ENCODE measurements around the gene GRIA3. TPM values are rescaled to one million over a fixed set of nuclear protein-coding genes. Genes with fewer than 3 reads are reported as not detected.
"Not testable (repeated sequence)": the region's sequence is repeated elsewhere in the genome, so short reads cannot be mapped to it uniquely, and the experiment has no call there.

Gene GRIA3
- total RNA-seq, 3 donors from 2014 or later, result 0.51 to 1.2 (median 0.72) TPM

- no peaks in the 10 kb centered on the region for H3K4me1 ChIP-seq (ENCODE audit: low read depth)
- H3K4me3 ChIP-seq, result no peak overlapping the region
- no peaks in the 10 kb centered on the region for H3K36me3 ChIP-seq (ENCODE audit: low read depth)
- ATAC-seq (no peak), DNase-seq (no peak)
- intact Hi-C loops (cut with DNase I, micrococcal nuclease), result no loop called here
- no peak for TF ChIP-seq CTCF (IDR thresholded peaks at IDR 0.05)
- H3K9me3 ChIP-seq, result peaks cover 3% of the 10 kb centered on the region
Measured at GRCh38 chrX:123518791-123519190, 334.7 kb downstream of the GRIA3 start.

GRCh38 chrX:123525123-123525725, 341.1 kb downstream of the GRIA3 start:
- intact Hi-C loops (cut with DNase I, micrococcal nuclease), result no loop called here
- TF ChIP-seq CTCF (IDR thresholded peaks at IDR 0.05), result no peak
- no peak overlapping the region for H3K4me3 ChIP-seq
- H3K4me1 ChIP-seq (ENCODE audit: low read depth), result no peaks in the 10 kb centered on the region
- no peaks in the 10 kb centered on the region for H3K36me3 ChIP-seq (ENCODE audit: low read depth)
- ATAC-seq (no peak), DNase-seq (no peak)
- H3K9me3 ChIP-seq, result no peaks in the 10 kb centered on the region

- H3K9me3 ChIP-seq; H3K4me1 ChIP-seq (ENCODE audit: low read depth); intact Hi-C loops (cut with DNase I, micrococcal nuclease); DNase-seq; H3K4me3 ChIP-seq; H3K36me3 ChIP-seq (ENCODE audit: low read depth); ATAC-seq: not testable (repeated sequence)
Measured at GRCh38 chrX:123530726-123531125, 346.6 kb downstream of the GRIA3 start.
